SK-MEL-5 (cell line): ENCODE measurements around the gene NDRG3. TPM values are rescaled to one million over a fixed set of nuclear protein-coding genes. Genes with fewer than 3 reads are reported as not detected.
"Not testable (repeated sequence)": the region's sequence is repeated elsewhere in the genome, so short reads cannot be mapped to it uniquely, and the experiment has no call there.

Source experiments
- DNase-seq: peaks from one replicate; pipeline ENCODE4 v3.0.0-alpha.2; 2016; ENCODE audit warnings: low read depth, low spot score
- in situ Hi-C: cut with HindIII; loops from 2 replicates; pipeline ENCODE4 v1.10.0; 2016; ENCODE audit warnings: low sequenced_read_pairs, high pct_unique_total_duplicates, low pct_unique_long_range_greater_than_20kb
- total RNA-seq: library from RNA; depleted of rRNA; stranded (reverse); fragments of >200 nt; shearing (Covaris generic); gene quantifications from 2 replicates; pipeline ENCODE4 v1.2.3, GENCODE V29; 2014

Gene NDRG3
- total RNA-seq, 1 experiment from 2014 or later, result 19.7 TPM

DNA sequence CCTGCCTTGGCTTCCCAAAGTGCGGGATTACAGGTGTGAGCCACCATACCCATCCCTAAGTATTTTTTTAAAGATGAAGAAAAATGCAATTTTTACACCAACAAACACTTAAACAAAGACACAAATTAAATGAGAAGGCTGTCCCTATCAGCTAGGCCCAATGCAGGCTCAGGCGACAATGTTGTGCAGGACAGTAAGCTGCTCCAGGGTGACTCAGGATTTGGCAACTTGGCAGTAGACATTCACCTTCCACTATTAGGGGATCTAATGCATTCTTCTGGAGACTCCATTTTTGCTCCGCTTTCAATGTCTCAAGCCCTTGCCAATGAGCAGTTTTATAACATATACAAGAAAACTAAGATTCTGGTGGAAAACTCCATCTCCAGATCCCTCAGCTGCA, 19.7 kb downstream of the NDRG3 start:
- in situ Hi-C loops, result no loop called here
- no peak for DNase-seq

DNA sequence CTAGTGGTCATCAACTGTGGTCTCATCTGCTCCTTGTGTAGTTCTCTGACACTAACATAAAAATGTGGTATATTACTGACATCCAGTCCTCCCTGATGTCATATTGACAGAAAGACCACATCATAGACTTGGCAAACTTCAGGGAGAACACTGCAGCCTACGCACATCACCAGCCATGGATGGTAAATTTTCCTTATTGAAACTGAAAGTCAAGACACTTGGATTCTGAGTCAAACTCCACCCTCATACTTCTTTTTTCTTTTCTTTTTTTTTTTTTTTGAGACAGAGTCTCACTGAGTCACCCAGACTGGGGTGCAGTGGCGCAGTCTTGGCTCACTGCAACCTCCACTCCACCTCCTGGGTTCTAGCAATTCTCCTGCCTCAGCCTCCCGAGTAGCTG, 25.4 kb downstream of the NDRG3 start:
- no peak for DNase-seq
- in situ Hi-C loops, result no loop called here

DNA sequence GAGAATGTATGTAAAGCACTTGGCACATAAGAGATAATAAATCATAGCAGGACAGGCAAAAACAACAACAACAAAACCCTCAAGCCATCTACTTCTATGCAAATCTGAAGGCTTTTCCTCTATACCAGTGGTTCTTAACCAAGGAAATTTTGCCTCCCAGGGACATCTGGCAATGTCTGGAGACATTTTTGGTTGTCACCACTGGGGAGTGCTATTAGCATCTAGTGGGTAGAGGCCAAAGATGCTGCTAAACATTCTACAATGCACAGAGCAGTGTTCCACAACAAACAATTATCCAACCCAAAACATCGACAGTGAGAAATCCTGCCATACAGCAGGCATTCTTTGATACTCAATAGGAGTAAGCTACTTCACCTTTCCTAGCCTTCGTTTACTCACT, 28.2 kb downstream of the NDRG3 start:
- in situ Hi-C loops, result no loop called here
- peak; percentile 64 for DNase-seq

DNA sequence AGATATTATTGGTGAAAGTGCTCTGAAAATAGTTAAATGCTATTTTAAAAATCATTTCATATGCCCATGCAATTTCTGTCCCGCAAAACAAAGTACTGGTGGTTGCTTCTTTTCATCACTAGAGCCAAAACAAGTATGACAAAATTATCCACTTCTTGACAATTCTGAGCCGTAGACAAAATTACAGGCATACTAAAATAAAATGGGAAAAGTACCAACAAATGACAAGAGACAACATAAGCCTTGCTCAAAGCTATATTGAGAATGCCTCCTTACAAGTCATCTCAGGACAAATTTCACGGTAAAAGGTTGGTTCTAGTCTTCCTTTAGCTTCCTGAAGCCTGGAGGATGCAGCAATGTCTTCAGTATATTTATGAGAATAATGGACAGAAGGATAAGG, 28.9 kb downstream of the NDRG3 start:
- DNase-seq, result no peak
- in situ Hi-C loops, result no loop called here

DNA sequence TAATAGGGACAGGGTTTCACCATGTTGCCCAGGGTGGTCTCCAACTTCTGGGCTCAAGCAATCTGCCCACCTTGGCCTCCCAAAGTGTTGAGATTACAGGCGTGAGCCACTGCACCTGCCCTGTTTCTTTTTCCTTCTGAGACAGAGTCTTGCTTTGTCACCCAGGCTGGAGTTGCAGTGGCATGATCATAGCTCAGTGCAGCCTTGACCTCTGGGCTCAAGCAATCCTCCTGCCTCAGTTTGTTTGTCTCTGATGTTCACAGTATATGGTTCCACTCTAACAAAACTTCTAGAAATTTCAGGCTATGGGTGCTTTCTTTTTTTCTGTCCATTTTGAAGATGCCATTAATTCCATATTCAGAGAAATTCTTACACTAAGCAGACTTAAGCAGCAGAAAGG, 33.1 kb downstream of the NDRG3 start:
- no peak for DNase-seq
- in situ Hi-C loops, result no loop called here

DNA sequence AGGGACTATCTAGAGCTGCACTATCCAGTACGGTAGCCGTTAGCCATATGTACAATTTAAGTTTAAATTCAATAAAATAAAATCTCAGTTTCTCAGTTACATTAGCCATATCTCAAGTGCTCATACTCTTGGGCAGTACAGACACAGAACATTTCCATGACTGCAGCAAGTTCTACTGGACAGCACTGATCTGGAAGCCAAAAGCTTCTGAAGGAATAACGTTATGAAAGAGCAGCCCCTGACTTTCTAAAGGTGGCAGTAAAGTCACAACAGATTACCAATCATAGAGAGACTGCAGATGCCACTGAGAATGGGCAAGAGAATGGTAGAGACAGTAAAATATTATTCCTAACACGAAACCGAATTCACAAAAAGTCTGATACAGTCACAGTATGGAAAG, 36.8 kb downstream of the NDRG3 start:
- no peak for DNase-seq
- in situ Hi-C loops, result no loop called here

DNA sequence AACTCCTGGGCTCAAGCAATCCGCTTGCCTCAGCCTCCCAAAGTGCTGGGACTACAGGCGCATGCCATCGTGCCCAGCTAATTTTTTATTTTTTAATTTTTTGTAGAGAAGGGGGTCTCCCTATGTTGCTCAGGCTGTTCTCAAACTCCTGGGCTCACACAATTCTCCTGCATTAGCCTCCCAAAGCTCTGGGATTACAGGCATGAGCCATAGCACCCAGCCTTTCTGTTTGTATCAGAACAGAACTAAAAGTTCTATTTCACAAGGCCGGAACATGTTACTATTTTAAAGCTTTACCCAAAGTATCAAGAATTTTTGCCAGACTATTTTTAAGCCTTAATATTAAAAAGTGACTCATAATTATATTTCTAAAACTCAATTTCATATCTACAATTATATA, 42.4 kb downstream of the NDRG3 start:
- no peak for DNase-seq
- in situ Hi-C loops, result no loop called here

DNA sequence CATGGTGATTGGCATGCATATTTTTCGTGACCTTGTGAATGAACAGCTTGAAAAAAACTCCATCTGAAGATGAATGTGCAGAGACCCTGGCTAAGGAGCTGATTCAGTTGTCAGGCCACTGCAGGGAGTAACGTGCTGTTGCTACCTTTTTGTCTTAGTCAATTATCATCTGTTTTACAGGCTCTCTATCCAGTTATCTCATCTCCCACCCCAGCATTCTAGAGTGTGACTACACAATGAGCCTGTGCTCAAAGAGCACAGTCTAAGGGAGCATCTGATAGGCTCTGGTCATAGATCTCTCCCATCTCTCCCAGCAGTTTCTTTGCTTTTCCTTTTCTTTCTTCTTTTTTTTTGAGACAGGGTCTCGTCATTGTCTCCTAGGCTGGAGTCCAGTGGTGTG, 45.5 kb downstream of the NDRG3 start:
- in situ Hi-C loops, result no loop called here

DNA sequence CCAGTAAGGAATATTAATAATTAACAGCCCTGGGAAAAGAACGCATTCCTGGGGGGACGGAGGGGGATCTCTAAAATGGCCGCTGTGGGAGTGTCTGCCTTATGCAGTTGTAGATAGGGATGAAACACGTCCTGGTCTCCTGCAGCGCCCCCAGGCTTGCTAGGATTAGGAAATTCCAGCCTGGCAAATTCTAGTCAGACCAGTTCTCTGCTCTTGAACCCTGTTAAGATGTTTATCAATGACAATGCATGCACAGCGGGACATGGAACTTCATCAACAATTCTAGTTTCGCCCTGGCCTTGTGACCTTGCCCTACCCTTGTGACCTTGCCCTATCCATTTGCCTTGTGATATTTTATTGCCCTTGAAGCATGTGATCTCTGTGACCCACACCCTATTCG, 50.4 kb downstream of the NDRG3 start:
- in situ Hi-C loops, DNase-seq: not testable (repeated sequence)

More for the DNA sequence above, 45.5 kb downstream of the NDRG3 start:
- DNase-seq, result no peak

DNA sequence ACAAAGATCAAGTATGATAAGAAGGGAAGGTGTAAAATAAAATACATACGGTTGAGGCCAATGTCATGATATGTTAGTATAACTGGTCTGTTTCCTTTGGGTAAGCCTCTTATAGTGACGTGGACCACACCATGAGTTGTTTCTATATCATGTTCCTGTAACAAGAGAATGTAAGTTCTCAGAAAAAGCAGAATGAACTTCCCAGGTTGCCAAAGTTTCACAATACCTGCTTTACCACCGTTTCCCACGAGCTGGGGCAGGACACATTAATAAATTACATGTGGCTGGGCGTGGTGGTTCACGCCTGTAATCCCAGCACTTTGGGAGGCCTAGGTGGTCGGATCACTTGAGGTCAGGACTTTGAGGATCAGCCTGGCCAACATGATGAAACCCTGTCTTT, 57.3 kb downstream of the NDRG3 start:
- in situ Hi-C loops, result no loop called here
- no peak for DNase-seq

DNA sequence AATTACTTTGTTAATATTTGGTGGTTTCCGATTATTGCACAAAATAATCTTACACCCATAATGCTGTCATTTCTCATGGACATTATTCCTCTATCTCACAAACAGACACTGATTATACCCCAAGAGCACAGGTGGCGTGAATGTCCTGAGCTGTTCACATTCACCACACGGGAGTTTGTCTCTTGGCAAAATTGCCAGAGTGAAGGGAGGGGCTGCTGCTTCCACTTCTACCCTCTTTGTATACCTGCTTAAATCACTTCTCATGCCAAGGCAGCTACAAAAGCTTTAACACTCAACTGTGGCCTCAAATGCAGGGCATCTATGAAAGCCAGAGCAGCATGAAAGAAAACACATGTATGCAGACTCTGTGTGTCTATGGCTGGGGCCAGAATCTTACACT, 58.0 kb downstream of the NDRG3 start:
- in situ Hi-C loops, result no loop called here
- no peak for DNase-seq

DNA sequence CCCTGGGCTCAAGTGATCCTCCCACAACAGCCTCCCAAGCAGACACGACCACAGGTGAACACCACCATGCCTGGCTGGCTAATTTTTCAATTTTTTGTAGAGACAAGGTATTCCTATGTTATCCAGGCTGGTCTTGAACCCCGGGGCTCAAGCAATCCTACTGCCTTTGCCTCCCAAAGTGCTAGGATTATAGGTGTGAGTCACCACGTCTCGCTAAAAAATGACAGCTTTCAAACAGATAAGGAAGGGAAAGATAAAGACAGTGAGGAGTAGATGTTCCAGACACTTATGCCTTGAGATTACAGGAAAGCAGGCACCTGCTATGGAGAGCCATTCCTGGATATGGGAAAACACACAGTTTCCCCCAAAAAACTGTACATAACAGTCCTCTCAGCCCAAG, 58.9 kb downstream of the NDRG3 start:
- in situ Hi-C loops, result no loop called here
- no peak for DNase-seq

DNA sequence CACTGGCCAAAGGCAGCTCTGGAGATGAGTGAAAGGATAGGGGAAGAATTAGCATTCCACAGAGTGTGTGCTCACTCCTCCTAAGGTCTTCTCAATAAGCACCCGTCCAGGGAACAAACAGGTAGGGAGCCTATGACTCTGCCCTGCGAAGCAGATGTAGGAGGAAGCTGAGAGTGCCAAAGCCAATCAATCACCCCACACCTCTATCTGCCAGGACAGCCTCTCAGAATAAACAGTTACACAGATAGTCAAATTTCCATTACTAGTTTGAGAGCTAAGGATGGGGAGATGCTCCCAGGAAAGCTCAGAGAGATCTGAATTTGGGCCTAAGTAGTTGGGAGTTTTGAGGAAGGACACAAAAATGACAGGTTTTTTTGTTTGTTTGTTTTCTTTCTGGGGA, 59.4 kb downstream of the NDRG3 start:
- in situ Hi-C loops, result no loop called here
- no peak for DNase-seq

DNA sequence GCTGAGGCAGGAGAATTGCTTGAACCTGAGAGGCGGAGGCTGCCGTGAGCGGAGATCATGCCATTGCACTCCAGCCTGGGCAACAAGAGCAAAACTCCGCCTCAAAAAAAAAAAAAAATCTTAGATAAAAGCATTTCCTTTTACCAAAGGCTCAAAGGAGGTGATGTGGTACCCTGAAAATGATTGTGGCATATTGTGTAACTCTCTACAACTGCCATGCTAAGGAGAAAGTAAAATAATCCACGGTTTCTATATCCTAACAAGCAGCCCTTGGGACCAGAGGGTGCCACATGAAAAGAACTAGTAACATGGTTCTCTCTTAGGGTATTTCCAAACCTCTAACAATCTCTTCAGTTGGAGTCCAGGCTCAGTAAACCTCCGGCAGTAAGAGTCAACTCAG, 61.1 kb downstream of the NDRG3 start:
- in situ Hi-C loops, result no loop called here
- DNase-seq, result no peak

DNA sequence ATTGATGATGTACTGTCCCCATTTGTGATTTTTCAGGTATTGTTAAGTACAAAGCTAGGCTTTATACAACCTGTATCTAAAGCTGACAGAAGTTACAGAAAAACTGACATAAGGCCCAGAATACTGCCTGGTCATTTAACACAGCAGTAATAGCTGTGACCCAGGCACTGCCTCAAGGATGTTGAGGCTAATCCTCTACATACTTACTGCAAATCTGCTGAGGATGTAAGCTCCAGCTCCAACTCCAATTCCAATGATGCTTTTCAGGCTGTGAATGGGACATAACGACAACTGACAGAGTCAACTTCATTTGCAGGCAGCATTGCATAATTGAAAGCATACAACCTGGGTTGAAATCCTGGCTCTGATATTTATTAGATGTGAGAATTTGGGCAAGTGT, 63.6 kb downstream of the NDRG3 start:
- no peak for DNase-seq
- in situ Hi-C loops, result no loop called here

DNA sequence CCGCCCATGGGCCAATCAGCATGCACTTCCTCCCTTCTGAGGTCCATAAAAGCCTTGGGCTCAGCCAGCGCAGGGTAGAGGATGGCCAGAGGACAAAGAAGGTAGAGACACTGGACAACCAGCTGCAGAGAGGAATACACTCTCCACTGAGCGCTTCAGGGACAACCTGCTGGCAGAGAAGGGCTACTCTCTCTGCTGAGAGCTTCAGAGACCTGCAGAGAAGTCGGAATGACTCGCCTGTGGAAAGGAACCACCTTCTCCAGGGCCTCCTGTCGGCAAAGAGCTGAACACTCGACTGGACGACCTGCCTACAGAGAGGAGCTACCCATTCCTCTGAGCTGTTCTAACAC, 68.5 kb downstream of the NDRG3 start:
- no peak for DNase-seq
- in situ Hi-C loops, result no loop called here

DNA sequence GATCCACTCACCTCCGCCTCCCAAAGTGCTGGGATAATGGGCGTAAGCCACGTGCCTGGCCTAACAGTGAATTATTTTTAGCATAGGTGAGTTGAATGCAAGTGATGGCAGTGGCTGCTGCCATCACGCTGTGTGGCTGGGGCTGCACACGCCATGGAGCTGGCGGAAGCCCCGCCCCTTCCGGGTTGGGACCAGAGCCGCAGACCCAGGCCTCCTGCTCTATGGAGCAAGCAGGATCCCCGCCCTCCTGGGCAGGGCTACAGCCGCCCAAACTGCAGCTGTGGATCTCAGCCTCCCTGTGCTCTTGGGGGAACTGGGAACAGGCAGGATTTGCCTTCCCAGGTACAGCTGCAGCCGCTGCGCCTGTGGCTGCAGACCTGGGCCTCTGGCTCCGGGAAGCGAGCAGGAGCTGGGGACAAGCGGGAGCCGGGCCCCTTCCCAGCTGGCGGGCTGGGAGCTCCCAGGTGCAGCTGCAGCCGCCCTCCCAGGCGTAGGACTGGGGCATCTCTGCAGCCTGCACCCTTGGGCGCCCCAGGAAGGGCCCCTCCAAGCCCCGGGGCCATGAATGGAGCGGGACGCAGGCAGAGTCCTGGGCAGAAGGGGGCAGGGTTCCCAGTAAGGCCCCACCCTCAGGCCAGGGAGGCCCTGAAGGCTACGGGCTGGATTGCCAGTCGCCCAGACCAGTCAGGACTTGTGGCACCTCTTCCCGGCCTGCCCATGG, 69.0 kb downstream of the NDRG3 start:
- in situ Hi-C loops, result no loop called here
- DNase-seq, result no peak

DNA sequence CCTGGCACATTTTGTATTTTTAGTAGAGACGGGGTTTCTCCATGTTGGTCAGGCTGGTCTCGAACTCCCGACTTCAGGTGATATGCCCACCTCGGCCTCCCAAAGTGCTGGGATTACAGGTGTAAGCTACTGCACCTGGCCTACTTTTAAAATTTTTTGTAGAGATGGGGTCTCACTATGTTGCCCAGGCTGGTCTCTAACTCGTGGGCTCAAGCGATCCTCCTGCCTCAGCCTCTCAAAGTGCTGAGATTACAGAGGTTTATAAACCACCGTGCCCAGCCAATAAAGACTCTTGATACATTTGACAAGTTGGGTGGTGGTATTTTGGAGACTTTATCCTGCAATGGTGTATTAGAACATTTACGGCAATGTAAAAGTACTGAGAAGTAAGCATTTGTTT, 70.3 kb downstream of the NDRG3 start:
- in situ Hi-C loops, DNase-seq: not testable (repeated sequence)

DNA sequence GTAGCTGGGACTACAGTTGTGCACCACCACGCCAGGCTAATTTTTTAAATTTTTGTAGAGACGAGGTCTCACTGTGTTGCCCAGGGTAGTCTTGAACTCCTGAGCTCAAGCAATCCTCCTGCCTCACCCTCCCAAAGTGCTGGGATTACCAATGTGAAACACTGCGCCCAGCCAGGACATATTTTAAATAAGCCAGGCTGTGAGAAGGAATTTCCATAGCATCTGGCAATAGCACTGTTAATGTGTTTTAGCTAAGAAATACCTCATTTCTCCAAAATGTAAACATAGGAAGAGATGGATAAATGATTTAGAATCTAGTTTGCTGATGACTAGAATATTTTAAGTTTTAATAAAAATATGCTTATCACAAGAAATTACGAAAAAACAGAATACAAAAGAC, 72.9 kb downstream of the NDRG3 start:
- in situ Hi-C loops, result no loop called here
- no peak for DNase-seq
